Measurements from ENCODE around the gene WFDC1. TPM values are rescaled to one million over a fixed set of nuclear protein-coding genes. Genes with fewer than 3 reads are reported as not detected.

WFDC1 gene
- total and polyA plus RNA-seq, 2 experiments from 2014 or later = 0.76 to 0.95 TPM

- ATAC-seq (peak; percentile 88), DNase-seq (ENCODE audit: low spot score) (peak; percentile 63)
- Histone ChIP-seq H3K36me3 (ENCODE audit: insufficient read depth) (no peaks in the 10 kb centered on the region), H3K4me2 (peak overlapping the region; percentile 63), H3K9me2 (ENCODE audit: insufficient read depth) (no peaks in the 10 kb centered on the region), H3K27ac (ENCODE audit: low read depth) (peak overlapping the region; percentile 55; the same call in 1 of the 2 replicates), H3K79me2 (replicated peaks; ENCODE audit: insufficient read depth) (no peaks in the 10 kb centered on the region), H3F3A (replicated peaks; ENCODE audit: low read depth) (peaks cover 3% of the 10 kb centered on the region; the same call in 1 of the 2 replicates), H3K4me3 (no peak overlapping the region; the same call in 1 of the 2 replicates), H3K27me3 (ENCODE audit: insufficient read depth) (no peaks in the 10 kb centered on the region), H3K4me1 (ENCODE audit: insufficient read depth) (peaks cover 38% of the 10 kb centered on the region), H4K20me1 (replicated peaks; ENCODE audit: insufficient read depth) (no peaks in the 10 kb centered on the region), H2AFZ (peak overlapping the region; percentile 91)
- peak; percentile 40; the same call in 1 of the 2 replicates for TF ChIP-seq ZNF114 (CRISPR knock-in tag; IDR thresholded peaks at IDR 0.05)
- no peak for TF ChIP-seq POLR2AphosphoS5 (IDR thresholded peaks at IDR 0.05; ENCODE audit: low read depth)
- TF ChIP-seq ZNF462 (CRISPR knock-in tag; IDR thresholded peaks at IDR 0.05) = peak; percentile 62
- Mint-ChIP-seq H3K27me3 (ENCODE audit: insufficient read depth, low read depth, poor library complexity) (peaks cover 12% of the 10 kb centered on the region), H3K9me3 (no peaks in the 10 kb centered on the region), H3K27ac (peak overlapping the region; percentile 83), H3K4me3 (peak overlapping the region; percentile 12; the same call in 1 of the 3 replicates), H3K4me1 (peaks cover 53% of the 10 kb centered on the region), H3K36me3 (ENCODE audit: low read depth) (no peaks in the 10 kb centered on the region)
Measured at GRCh38 chr16:84299734-84300440, 5.2 kb downstream of the WFDC1 start.
